ENCODE results near the gene UBE2C.

GRCh38 chr20:45792317-45793118 is 19.9 kb upstream of the UBE2C start:
- TF ChIP-seq CTCF (IDR thresholded peaks at IDR 0.05; ENCODE audit: poor library complexity, severe bottlenecking) (no peak), EP300 (conservative IDR thresholded peaks at IDR 0.05; ENCODE audit: poor library complexity, severe bottlenecking) (no peak), RAD21 (conservative IDR thresholded peaks at IDR 0.05) (no peak)

All from neural cell (in vitro differentiated cells).